K562 (cell line): ENCODE results near the gene CACNA1C. TPM values are rescaled to one million over a fixed set of nuclear protein-coding genes. Genes with fewer than 3 reads are reported as not detected.

Source experiments
- ATAC-seq: fragments of 200-7000 bp; cut with Tn5 transposase; 3 replicates; pipeline ENCODE4 v1.9.1; 2020; ENCODE audit warnings: moderate library complexity
- BruUV-seq: library from RNA; stranded (reverse); fragments of 400-500 nt; replicated peaks from 2 replicates; lab custom pipeline; 2021; lab: Mats Ljungman, UMichigan
- CTCF ChIA-PET: fragments of 300-600 bp; formaldehyde crosslinking; extraction: SDS; loops from one replicate; lab custom pipeline; 2021; ENCODE audit warnings: low intra/inter-chr PET ratio; lab: Yijun Ruan, JAX
- POLR2A ChIA-PET: fragments of 300-600, 350-650 bp; sonication (Branson Sonifier 250); formaldehyde crosslinking; extraction: SDS; loops from one replicate; lab custom pipeline; 2021; ENCODE audit warnings: antibody characterized with exemption, inconsistent platforms; lab: Yijun Ruan, JAX
- DNase-seq, 4 experiments: peaks; one replicate each; pipeline versions ENCODE4 v3.0.0 to v3.0.0-alpha.2; 2011 to 2018; ENCODE audit warnings: low spot score in 3 of 4, mixed read lengths in 3 of 4; ENCODE audit errors: extremely low read depth in 1 of 4
- FAIRE-seq: peaks from 2 replicates; lab custom pipeline; 2011; peaks lifted over from hg19 to GRCh38; lab: Jason Lieb, UNC
- H2AFZ ChIP-seq: 2 replicates; pipeline ENCODE4 v1.6.0; 2011; ENCODE audit warnings: low read depth, low read length, control low read depth, inconsistent platforms
- H3K27ac ChIP-seq: fragments of 200-600 bp; 3 replicates; pipeline ENCODE4 v1.8.0; 2011; ENCODE audit warnings: low read depth, mild to moderate bottlenecking, control low read depth, inconsistent platforms, low read length, moderate library complexity, mixed read lengths; ENCODE audit errors: extremely low read depth
- H3K27me3 ChIP-seq, 2 experiments: fragments of 300-600 bp in 1 of 2; 2 replicates in 1 of 2; 3 replicates in 1 of 2; pipeline versions ENCODE4 v1.6.0 to v1.8.0; 2011; ENCODE audit warnings: inconsistent platforms in 2 of 2, low read length in 2 of 2, mild to moderate bottlenecking in 1 of 2, mixed read lengths in 1 of 2, moderate library complexity in 1 of 2; ENCODE audit not compliant: control insufficient read depth in 2 of 2, insufficient read depth in 2 of 2
- H3K36me3 ChIP-seq: fragments of 300-600 bp; 3 replicates; pipeline ENCODE4 v1.8.0; 2011; ENCODE audit warnings: mild to moderate bottlenecking, low read length, inconsistent platforms; ENCODE audit not compliant: control insufficient read depth, insufficient read depth
- H3K4me1 ChIP-seq, 2 experiments: fragments of 200-600 bp in 1 of 2; replicated peaks in 1 of 2; 2 replicates in 1 of 2; 3 replicates in 1 of 2; pipeline versions ENCODE4 v1.5.1 to v1.8.0; 2011; ENCODE audit warnings: inconsistent platforms in 2 of 2, low read length in 2 of 2, mild to moderate bottlenecking in 1 of 2, mixed read lengths in 1 of 2, moderate library complexity in 1 of 2; ENCODE audit not compliant: control insufficient read depth in 2 of 2, insufficient read depth in 2 of 2
- H3K4me2 ChIP-seq: 2 replicates; pipeline ENCODE4 v1.6.1; 2011; ENCODE audit warnings: low read length, control low read depth, inconsistent platforms, mixed read lengths; ENCODE audit not compliant: insufficient read depth
- H3K4me3 ChIP-seq: fragments of 200-600 bp; sonication (generic), shearing (Covaris generic); 2 replicates; pipeline ENCODE4 v1.5.1; 2016; ENCODE audit warnings: control low read depth, inconsistent platforms
- H3K79me2 ChIP-seq: fragments of 200-600 bp; 3 replicates; pipeline ENCODE4 v1.8.0; 2011; ENCODE audit warnings: low read length, inconsistent platforms; ENCODE audit not compliant: control insufficient read depth, insufficient read depth
- H3K9ac ChIP-seq, 2 experiments: 2 replicates each; pipeline versions ENCODE4 v1.6.0 to v1.6.1; 2011; ENCODE audit warnings: low read depth in 2 of 2, low read length in 2 of 2, control low read depth in 1 of 2, inconsistent platforms in 1 of 2, mild to moderate bottlenecking in 1 of 2, mixed read lengths in 1 of 2; ENCODE audit not compliant: insufficient read depth in 1 of 2
- H3K9me1 ChIP-seq: one replicate; pipeline ENCODE4 v1.6.0; 2011; ENCODE audit warnings: inconsistent platforms, mild to moderate bottlenecking, low read length, moderate library complexity; ENCODE audit not compliant: control insufficient read depth, insufficient read depth
- H3K9me3 ChIP-seq: replicated peaks from 2 replicates; pipeline ENCODE4 v1.5.1; 2011; ENCODE audit warnings: low read depth, low read length, inconsistent platforms; ENCODE audit not compliant: control insufficient read depth, insufficient read depth
- H4K20me1 ChIP-seq: replicated peaks from 2 replicates; pipeline ENCODE4 v1.6.1; 2011; ENCODE audit warnings: low read length, inconsistent platforms, mixed read lengths; ENCODE audit not compliant: control insufficient read depth, insufficient read depth
- CREBBP ChIP-seq: IDR thresholded peaks from one replicate; pipeline ENCODE4 v1.6.1; 2012; ENCODE audit warnings: low read depth, mild to moderate bottlenecking, control low read depth, inconsistent platforms, low read length
- ETV6 ChIP-seq, 3 experiments: fragments of 150-350 bp in 1 of 3; sonication (generic) in 1 of 3; formaldehyde crosslinking in 1 of 3; IDR thresholded peaks; 2 replicates each; pipeline versions ENCODE4 v1.6.1 to v1.8.0; 2014 to 2022; ENCODE audit warnings: borderline replicate concordance in 2 of 3, low read depth in 2 of 3, antibody characterized with exemption in 1 of 3, low read length in 1 of 3, mild to moderate bottlenecking in 1 of 3, missing genetic modification reagents in 1 of 3
- KLF1 ChIP-seq: fragments of 450-650 bp; IDR thresholded peaks from 2 replicates; pipeline ENCODE4 v1.6.1; 2016; ENCODE audit warnings: missing genetic modification characterization, missing compliant biosample characterization
- NFYB ChIP-seq: IDR thresholded peaks from 2 replicates; pipeline ENCODE4 v1.6.1; 2011; ENCODE audit warnings: mild to moderate bottlenecking, moderate library complexity; ENCODE audit not compliant: insufficient read length; ENCODE audit errors: extremely low read depth
- NONO ChIP-seq, 2 experiments: fragments of 200-400 bp in 1 of 2; fragments of 450-650 bp in 1 of 2; formaldehyde crosslinking in 1 of 2; IDR thresholded peaks; 2 replicates each; pipeline ENCODE4 v1.6.1; 2017; ENCODE audit warnings: low read depth in 2 of 2, mild to moderate bottlenecking in 2 of 2, moderate library complexity in 2 of 2, low read length in 1 of 2
- NR3C1 ChIP-seq: sonication (generic); formaldehyde crosslinking; IDR thresholded peaks from 2 replicates; pipeline ENCODE4 v1.8.1; 2022; ENCODE audit warnings: missing genetic modification reagents
- STAT5A ChIP-seq: IDR thresholded peaks from 2 replicates; pipeline ENCODE4 v1.6.1; 2012; ENCODE audit warnings: low read length, inconsistent platforms, borderline replicate concordance
- TEAD2 ChIP-seq: fragments of 450-650 bp; IDR thresholded peaks from 2 replicates; pipeline ENCODE4 v1.6.1; 2016; ENCODE audit warnings: missing genetic modification characterization, control low read depth, missing compliant biosample characterization
- ZNF274 ChIP-seq: IDR thresholded peaks from 2 replicates; pipeline ENCODE4 v1.6.1; 2011; ENCODE audit warnings: low read depth, mild to moderate bottlenecking, low read length, moderate library complexity, borderline replicate concordance
- whole genome bisulfite sequencing: fragments of 100-300 bp; shearing (Covaris generic); methylation state at CpG from one replicate; pipeline ENCODE4 v1.1.6; 2016; ENCODE audit warnings: low coverage, mixed read lengths; ENCODE audit not compliant: insufficient coverage; ENCODE audit errors: missing lambda C conversion rate; 5-methylcytosine and 5-hydroxymethylcytosine counted together
- in situ Hi-C: fragments of 300-500 bp; cut with MboI; formaldehyde crosslinking; loops from 4 replicates; pipeline ENCODE4 v1.15.0; 2018; ENCODE audit warnings: inconsistent platforms, mixed read lengths
- intact Hi-C: fragments of 100-400 bp; cut with micrococcal nuclease; formaldehyde crosslinking; loops from 2 replicates; pipeline ENCODE4 v1.14.2; 2022
- polyA plus RNA-seq, 8 experiments: library from polyadenylated mRNA; depleted of rRNA in 4 of 8; stranded (reverse) in 5 of 8; unstranded in 3 of 8; fragments of >200 nt; fragmentation: Nextera tagmentation in 2 of 8; fragmentation: Illumina TruSeq in 1 of 8; extraction: Ambion mirVana in 2 of 8; extraction: Trizol in 1 of 8; gene quantifications; 2 replicates each; pipeline versions ENCODE4 v1.2.1 to v1.2.3, GENCODE V29; 2011 to 2014; ENCODE audit warnings: inconsistent platforms in 1 of 8, missing spikeins in 1 of 8
- total RNA-seq, 7 experiments: library from RNA; depleted of rRNA in 6 of 7; stranded (reverse); fragments of >200 nt in 6 of 7; fragmentation: Illumina TruSeq in 2 of 7; extraction: Trizol in 2 of 7; gene quantifications; 2 replicates each; pipeline versions ENCODE4 v1.2.1 to v1.2.3, GENCODE V29; 2011 to 2021; ENCODE audit warnings: low replicate concordance in 1 of 7
- TF ChIP-seq, protein P1 (sequence below): fragments of 450-650 bp; formaldehyde crosslinking; IDR thresholded peaks from 2 replicates; pipeline ENCODE4 v1.4.0; 2020; ENCODE audit warnings: mild to moderate bottlenecking, moderate library complexity
- TF ChIP-seq, protein P2 (sequence below): fragments of 450-650 bp; formaldehyde crosslinking; IDR thresholded peaks from 2 replicates; pipeline ENCODE4 v1.4.0; 2022; ENCODE audit warnings: missing genetic modification characterization
- TF ChIP-seq, protein P3 (sequence below): fragments of 250-450 bp; sonication (Bioruptor Pico); IDR thresholded peaks from 2 replicates; pipeline ENCODE4 v1.5.0; 2021; ENCODE audit warnings: mild to moderate bottlenecking, moderate library complexity

CACNA1C gene
- total and polyA plus RNA-seq, 9 of the 15 experiments (the other 6 are each of a cell fraction or from before 2014, with no cell fraction given), result not detected

DNA sequence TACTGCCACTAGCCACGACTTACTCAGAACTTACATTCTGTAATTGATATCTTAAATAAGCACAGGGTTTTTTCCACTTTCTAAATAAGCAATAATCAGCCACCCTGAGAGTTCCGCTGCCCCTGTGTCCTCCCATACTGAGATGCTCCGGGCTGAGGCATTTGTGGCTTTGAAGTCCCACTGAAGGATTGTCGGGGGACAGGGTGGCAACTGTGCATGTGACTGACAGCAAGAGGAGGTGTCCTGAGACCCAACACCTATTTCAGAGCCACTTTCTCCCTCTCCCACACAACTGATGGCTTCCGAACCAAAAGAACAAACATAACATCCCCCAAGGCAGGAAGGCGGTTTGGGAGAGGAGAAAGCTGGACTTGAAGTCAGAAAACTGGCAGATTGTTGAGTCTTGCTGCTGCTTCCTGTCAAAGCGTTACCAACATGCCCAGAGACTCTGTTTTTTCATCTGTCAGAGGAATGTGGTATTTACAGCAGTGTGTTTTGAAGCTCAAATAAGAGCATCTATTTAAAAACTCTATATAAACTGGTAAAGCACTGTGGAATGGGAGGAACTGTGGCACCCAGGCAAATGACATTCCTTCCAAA, 584.1 kb downstream of the CACNA1C start:
- POLR2A ChIA-PET, result no interaction called here
- Histone ChIP-seq H3K4me2 (no peak overlapping the region), H3K27ac (no peak overlapping the region), H3K9me3 (no peaks in the 10 kb centered on the region), H3K36me3 (no peaks in the 10 kb centered on the region), H3K9me1 (peaks cover 3% of the 10 kb centered on the region), H3K4me1 (peaks cover 0 to 3% of the 10 kb centered on the region in 2 experiments; a peak in 1 of 5 replicates), H4K20me1 (no peaks in the 10 kb centered on the region), H3K79me2 (no peaks in the 10 kb centered on the region), H2AFZ (no peak overlapping the region), H3K4me3 (no peak overlapping the region), H3K9ac (no peak overlapping the region), H3K27me3 (peaks cover 0 to 61% of the 10 kb centered on the region in 2 experiments; a peak in 3 of 5 replicates)
- CTCF ChIA-PET, result no interaction called here
- in situ Hi-C loops, result no loop called here
- WGBS, result 0% methylated on average over 5 of the region's 7 CpGs
- intact Hi-C loops, result no loop called here
- BruUV-seq, result no TSS peak
- no peak for DNase-seq
- ATAC-seq, result no peak
- no peak for TF ChIP-seq TEAD2 (tag)
- TF ChIP-seq NONO (IDR thresholded peaks at IDR 0.05; ENCODE audit: low read depth in 2 of 2, low read length in 1 of 2), result no peak
- TF ChIP-seq NR3C1 (CRISPR knock-in tag), result no peak
- TF ChIP-seq, protein P1, sequence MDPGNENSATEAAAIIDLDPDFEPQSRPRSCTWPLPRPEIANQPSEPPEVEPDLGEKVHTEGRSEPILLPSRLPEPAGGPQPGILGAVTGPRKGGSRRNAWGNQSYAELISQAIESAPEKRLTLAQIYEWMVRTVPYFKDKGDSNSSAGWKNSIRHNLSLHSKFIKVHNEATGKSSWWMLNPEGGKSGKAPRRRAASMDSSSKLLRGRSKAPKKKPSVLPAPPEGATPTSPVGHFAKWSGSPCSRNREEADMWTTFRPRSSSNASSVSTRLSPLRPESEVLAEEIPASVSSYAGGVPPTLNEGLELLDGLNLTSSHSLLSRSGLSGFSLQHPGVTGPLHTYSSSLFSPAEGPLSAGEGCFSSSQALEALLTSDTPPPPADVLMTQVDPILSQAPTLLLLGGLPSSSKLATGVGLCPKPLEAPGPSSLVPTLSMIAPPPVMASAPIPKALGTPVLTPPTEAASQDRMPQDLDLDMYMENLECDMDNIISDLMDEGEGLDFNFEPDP, result no peak
- no peak for TF ChIP-seq CREBBP
- no peak for TF ChIP-seq KLF1 (tag)
- no peak for TF ChIP-seq NFYB
- TF ChIP-seq, protein P2, sequence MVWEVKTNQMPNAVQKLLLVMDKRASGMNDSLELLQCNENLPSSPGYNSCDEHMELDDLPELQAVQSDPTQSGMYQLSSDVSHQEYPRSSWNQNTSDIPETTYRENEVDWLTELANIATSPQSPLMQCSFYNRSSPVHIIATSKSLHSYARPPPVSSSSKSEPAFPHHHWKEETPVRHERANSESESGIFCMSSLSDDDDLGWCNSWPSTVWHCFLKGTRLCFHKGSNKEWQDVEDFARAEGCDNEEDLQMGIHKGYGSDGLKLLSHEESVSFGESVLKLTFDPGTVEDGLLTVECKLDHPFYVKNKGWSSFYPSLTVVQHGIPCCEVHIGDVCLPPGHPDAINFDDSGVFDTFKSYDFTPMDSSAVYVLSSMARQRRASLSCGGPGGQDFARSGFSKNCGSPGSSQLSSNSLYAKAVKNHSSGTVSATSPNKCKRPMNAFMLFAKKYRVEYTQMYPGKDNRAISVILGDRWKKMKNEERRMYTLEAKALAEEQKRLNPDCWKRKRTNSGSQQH, result no peak
- TF ChIP-seq ETV6 (IDR thresholded peaks at IDR 0.05; ENCODE audit: borderline replicate concordance in 1 of 2, low read depth in 2 of 2, low read length in 1 of 2), result no peak
- TF ChIP-seq ETV6 (CRISPR knock-in tag; IDR thresholded peaks at IDR 0.05; ENCODE audit: borderline replicate concordance), result no peak
- TF ChIP-seq STAT5A, result no peak
- TF ChIP-seq, protein P3, sequence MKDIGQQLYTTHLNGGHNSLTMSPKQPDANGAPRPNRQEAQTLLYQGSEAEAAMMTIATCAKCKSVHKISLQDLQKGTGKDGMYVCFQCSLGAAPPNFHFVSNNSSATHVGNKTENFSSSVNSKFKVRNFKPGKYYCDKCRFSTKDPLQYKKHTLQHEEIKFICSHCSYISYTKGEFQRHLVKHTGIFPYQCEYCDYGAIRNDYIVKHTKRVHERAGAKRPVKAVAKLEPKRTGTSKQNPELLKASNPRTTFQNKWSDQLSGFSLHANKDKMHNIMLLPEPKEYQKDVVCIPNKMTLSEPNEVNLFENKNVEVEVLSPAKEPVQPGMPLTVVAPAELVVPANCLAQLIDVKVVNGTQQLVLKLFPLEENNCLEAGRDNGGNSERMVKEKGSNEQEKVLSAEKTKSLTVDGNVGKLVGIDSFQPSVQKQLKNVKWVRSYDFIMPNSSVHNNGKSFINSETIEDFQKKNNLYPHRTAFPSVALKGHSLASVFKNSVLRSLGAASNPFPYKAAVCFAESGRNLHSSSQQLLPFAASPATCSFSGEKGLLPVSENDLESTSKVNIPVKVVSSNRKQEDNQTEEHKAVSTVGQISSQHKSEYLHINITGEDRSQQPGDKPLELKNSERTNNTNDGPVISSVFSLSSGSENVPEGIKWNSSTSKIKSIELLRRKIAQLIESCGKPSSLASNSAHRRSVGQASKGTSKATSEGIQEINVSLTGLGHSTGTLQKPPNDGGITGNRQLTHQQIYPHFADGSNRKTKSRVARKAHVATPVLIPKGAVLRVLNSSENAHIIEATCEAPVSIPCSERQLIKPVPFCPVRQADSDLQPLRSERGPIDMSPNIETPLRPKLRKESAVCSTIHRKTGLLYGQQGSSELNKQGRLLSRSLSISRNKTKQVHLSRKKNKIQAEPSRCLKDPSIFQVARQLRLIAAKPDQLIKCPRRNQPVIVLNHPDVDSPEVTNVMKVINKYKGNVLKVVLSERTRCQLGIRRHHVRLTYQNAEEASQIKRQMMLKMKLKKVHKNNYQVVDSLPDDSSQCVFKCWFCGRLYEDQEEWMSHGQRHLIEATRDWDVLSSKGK (CRISPR knock-in tag), result no peak
- TF ChIP-seq ZNF274, result no peak
- no peak for FAIRE-seq
